Choroid plexus epithelial cell (primary cell): Measurements from ENCODE around the gene KRT17.

ENCODE experiments used
- DNase-seq: peaks from one replicate; pipeline ENCODE4 v3.0.0-alpha.2; 2010; ENCODE audit warnings: low read depth
- H3K4me3 ChIP-seq: 2 replicates; pipeline ENCODE4 v1.5.1; 2011; ENCODE audit warnings: low read depth, mild to moderate bottlenecking, control low read depth, low read length, moderate library complexity
- TF ChIP-seq, protein P1 (sequence below): conservative IDR thresholded peaks from 2 replicates; pipeline ENCODE4 v1.5.1; 2011; ENCODE audit warnings: low read depth, mild to moderate bottlenecking, control low read depth, inconsistent platforms, low read length, moderate library complexity

KRT17 gene

DNA sequence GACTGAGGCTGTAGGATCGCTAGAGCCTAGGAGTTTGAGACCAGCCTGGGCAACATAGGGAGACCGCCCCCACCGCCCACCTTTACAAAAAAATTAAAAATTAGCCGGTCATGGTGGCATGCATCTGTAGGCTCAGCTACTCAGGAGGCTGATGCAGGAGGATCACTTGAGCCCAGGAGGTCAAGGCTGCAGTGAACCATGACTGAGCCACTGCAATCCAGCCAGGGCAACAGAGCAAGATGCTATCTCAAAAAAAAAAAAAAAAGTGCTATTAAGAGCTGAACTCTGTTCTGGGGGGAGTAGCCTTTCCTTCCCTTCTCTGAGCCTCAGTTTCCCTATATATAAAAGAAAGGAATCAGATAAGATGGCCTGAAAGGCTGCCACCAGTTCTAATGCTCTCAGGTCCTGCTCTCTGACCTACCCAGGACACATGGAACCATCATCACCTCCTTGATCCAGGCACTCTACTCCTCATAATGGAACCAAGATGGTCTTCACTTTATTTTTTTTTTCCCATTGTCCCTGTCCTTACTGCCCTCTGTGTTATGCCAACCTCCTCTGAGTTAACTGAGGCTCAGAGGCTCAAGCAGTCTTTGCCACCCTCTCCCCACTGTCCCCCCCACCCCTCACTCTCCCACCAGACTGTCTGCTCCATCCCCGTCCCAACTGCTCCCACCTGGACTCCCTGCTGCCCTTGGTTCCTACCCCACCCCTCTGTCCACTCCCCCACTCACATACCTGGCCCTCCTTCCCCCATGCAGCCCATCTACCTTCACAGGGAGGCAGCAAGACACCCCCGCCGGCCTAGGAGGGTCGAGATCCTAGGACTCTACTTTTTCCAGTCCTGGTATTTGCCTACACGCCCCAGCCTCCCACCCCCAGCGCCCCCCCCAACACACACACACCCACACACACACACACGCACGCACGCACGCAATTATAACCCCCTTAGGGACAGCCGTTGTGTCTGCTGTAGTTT, 40.5 kb upstream of the KRT17 start:
- H3K4me3 ChIP-seq: peak overlapping the region; percentile 62
- TF ChIP-seq, protein P1, sequence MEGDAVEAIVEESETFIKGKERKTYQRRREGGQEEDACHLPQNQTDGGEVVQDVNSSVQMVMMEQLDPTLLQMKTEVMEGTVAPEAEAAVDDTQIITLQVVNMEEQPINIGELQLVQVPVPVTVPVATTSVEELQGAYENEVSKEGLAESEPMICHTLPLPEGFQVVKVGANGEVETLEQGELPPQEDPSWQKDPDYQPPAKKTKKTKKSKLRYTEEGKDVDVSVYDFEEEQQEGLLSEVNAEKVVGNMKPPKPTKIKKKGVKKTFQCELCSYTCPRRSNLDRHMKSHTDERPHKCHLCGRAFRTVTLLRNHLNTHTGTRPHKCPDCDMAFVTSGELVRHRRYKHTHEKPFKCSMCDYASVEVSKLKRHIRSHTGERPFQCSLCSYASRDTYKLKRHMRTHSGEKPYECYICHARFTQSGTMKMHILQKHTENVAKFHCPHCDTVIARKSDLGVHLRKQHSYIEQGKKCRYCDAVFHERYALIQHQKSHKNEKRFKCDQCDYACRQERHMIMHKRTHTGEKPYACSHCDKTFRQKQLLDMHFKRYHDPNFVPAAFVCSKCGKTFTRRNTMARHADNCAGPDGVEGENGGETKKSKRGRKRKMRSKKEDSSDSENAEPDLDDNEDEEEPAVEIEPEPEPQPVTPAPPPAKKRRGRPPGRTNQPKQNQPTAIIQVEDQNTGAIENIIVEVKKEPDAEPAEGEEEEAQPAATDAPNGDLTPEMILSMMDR: no peak
- DNase-seq: no peak

DNA sequence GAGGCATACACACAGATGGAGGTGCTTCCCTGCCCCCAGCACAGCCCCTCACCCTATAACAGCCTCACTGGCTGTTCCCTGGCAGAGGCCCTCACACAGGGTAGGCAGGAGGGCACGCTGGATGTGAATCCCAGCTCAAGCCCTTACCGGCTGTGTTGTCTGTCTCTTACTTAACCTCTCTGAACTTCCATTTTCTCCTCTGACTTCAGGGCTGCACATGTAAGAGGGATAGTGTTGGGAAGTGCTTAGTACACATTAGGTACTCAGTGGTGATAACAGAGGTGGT, 39.7 kb upstream of the KRT17 start:
- TF ChIP-seq, protein P1: no peak
- H3K4me3 ChIP-seq: no peak overlapping the region
- DNase-seq: no peak

DNA sequence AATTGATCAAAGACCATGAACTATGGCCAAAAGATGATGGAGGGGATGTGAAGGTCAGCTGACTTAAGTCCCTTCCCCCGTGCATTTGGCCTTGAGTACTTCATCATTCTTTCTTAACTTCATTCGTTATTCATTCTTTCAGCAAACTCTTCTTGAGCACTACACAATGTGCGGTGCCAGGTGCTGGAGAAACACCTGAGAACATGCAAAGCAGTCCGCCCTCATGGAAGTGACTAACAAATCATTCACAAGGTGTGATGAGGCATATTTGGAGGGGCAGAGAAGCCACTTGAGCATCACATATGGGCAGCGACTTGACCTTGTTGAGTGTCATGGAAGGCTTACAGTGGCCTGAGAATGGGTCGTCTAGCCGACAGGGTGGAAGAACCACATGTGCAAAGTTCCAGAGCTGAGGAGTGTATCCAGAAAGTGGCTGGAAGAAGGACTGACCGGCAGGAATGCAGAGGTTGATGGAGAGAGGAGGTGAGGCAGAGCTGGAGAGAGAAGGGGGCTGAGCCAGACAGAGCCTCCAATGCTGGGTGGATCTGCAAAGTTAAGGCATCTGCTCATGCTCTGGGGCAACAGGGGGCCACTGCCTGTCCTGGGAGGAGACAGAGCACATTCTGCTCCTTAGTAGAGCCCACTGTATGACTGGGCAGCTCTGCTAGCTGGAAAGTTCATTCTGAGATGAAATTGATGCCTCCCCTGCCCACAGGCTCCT, 39.2 kb upstream of the KRT17 start:
- no peak overlapping the region for H3K4me3 ChIP-seq
- TF ChIP-seq, protein P1: no peak
- no peak for DNase-seq

DNA sequence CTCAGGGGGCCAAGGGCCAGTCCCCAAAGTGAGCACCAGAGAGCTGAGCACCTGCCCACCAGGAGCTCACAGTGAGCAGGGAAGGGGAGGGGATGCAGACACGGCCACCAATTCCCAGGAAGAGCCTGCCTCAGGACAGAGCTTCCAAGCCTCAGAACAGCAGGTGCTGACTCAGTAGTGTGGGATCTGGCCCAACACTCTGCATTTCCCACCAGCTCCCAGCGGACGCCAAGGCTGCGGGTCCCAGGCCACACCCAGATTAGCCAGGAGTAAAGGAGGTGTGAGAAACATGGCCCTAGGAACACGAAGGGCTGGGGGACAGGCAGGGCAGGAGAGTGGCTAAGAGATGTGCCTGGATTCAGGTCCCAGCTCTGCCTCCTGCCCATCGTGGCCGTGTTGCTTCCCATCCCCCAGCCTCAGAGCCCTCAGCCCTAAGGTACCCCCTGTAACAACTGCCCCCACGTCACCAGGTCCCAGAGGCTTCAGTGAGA, 35.9 kb upstream of the KRT17 start:
- TF ChIP-seq, protein P1: no peak
- H3K4me3 ChIP-seq: no peak overlapping the region
- no peak for DNase-seq

DNA sequence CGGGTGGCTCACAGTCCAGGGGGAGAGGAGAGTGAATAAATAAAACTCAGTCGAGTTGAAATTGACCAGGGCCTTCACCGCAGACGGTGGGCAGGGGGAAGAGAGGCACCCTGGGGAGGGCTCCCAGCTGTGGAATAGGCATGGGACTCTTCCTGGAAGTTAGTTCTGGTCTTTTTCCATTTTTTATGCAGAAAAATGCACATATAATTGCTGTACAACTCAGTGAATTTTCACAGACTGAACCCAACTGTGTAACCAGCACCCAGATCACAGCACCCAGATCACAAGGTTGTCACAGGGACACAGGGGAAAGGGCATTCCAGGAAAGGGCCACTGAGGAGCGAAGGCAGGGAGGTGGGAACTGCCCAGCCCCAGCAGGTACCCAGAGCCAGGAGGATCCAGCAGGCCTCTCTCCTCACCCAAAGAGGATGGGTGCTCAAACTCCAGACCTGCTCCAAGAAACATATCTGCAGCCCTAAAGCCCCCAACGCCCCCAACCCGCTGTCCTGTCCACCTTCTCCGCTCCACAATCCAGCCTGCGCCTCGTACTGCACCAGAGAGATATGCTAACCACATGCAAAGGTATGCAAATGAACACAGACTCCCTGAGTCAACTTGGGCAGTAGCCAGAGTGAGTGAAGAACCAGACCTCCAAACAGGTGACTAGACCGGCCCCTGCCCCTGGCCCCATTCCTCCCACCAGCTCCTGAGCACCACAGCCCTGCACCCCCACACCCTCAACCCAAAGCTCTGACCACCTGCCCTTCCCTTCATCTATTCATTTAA, 35.2 kb upstream of the KRT17 start:
- H3K4me3 ChIP-seq: no peak overlapping the region
- TF ChIP-seq, protein P1: no peak
- no peak for DNase-seq

DNA sequence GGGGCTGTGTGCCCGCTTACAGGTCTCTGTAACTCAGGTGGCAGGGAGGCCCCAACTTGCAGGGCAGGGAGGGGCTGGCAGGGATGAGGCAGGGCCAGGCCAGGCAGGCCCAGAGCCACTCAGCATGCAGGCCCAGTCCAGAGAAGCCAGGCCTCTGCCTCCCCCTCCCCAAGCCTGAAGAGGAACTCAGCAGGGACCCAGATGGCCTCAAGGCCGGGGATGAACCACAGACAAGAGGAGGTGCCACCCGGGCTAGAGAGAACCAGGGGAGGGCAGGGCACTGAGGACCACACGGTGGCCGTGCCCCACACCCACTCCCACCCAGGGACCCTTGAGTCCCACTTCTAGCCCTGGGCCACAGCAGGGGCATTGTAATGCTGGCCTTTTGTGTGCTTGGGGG, 34.5 kb upstream of the KRT17 start:
- DNase-seq: no peak

More for the DNA sequence above, 34.5 kb upstream of the KRT17 start:
- TF ChIP-seq, protein P1: no peak
- no peak overlapping the region for H3K4me3 ChIP-seq
